Measurements from ENCODE around the gene OR2V2.
A peak's percentile ranks its signal among the peaks of the same experiment; 100 is the strongest.
"Not testable (repeated sequence)": the region's sequence is repeated elsewhere in the genome, so short reads cannot be mapped to it uniquely, and the experiment has no call there.

The OR2V2 gene

DNA sequence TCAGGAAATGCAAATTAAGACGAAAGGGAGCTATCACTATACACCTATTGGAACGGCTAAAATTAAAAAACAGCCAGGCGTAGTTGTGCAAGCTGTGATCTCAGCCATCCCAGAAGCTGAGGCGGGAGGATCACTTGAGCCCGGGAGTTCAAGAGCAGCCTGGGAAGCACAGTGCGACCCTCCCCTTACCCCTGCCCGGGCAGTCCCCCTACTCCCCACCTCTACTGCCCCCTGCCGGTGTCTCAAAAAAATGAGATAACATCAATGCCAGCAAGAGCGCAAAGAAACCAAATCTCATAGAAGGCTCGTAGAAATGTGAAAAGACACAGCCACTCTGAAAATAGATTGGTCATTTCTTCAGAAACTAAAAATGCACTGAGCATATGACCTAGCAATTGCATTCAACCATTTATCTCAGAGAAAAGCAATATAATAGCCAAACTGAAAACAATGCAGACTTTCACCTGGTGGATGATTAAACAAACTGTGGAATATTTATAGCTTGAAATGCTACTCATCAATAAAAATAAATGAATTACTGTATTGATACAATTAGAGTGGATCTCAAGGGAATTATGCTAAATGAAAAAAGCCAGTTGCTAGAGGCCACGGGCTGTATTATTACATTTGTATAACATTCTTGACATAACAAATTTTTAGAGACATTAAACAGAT lies 20.6 kb downstream of the OR2V2 start:
- no peaks in the 10 kb centered on the region for H3K27me3 ChIP-seq (ENCODE audit: insufficient read depth, low read length, poor library complexity, severe bottlenecking)
- no peaks in the 10 kb centered on the region for H3K9me2 ChIP-seq (replicated peaks; ENCODE audit: low read depth, low read length)
- peaks cover 4% of the 10 kb centered on the region for H3K4me1 ChIP-seq (ENCODE audit: insufficient read depth, low read length, poor library complexity, severe bottlenecking)
- H3F3A ChIP-seq (ENCODE audit: low read depth), result no peaks in the 10 kb centered on the region
- H4K20me1 ChIP-seq (ENCODE audit: insufficient read depth, low read length, poor library complexity, severe bottlenecking), result no peaks in the 10 kb centered on the region
- no peak overlapping the region for H3K9ac ChIP-seq (ENCODE audit: low read depth, low read length, poor library complexity, severe bottlenecking)
- no peaks in the 10 kb centered on the region for H3K36me3 ChIP-seq (ENCODE audit: insufficient read depth, low read length)
- TF ChIP-seq EZH2phosphoT487 (IDR thresholded peaks at IDR 0.05; ENCODE audit: borderline replicate concordance), result no peak
- TF ChIP-seq, protein P1, sequence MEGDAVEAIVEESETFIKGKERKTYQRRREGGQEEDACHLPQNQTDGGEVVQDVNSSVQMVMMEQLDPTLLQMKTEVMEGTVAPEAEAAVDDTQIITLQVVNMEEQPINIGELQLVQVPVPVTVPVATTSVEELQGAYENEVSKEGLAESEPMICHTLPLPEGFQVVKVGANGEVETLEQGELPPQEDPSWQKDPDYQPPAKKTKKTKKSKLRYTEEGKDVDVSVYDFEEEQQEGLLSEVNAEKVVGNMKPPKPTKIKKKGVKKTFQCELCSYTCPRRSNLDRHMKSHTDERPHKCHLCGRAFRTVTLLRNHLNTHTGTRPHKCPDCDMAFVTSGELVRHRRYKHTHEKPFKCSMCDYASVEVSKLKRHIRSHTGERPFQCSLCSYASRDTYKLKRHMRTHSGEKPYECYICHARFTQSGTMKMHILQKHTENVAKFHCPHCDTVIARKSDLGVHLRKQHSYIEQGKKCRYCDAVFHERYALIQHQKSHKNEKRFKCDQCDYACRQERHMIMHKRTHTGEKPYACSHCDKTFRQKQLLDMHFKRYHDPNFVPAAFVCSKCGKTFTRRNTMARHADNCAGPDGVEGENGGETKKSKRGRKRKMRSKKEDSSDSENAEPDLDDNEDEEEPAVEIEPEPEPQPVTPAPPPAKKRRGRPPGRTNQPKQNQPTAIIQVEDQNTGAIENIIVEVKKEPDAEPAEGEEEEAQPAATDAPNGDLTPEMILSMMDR (conservative IDR thresholded peaks at IDR 0.05; ENCODE audit: low read length), result peak; percentile 64
- H3K79me2 ChIP-seq (ENCODE audit: insufficient read depth, low read length), result no peaks in the 10 kb centered on the region
- H2AFZ ChIP-seq (ENCODE audit: low read length), result peak overlapping the region; percentile 81; the same call in 1 of the 2 replicates
- H3K4me3 ChIP-seq (ENCODE audit: low read length, poor library complexity, severe bottlenecking), result peak overlapping the region; percentile 55
- peak overlapping the region; percentile 65 for H3K4me2 ChIP-seq (ENCODE audit: low read depth, low read length, poor library complexity, severe bottlenecking)
- H3K9me3 ChIP-seq (ENCODE audit: insufficient read depth, low read depth, low read length), result no peaks in the 10 kb centered on the region

DNA sequence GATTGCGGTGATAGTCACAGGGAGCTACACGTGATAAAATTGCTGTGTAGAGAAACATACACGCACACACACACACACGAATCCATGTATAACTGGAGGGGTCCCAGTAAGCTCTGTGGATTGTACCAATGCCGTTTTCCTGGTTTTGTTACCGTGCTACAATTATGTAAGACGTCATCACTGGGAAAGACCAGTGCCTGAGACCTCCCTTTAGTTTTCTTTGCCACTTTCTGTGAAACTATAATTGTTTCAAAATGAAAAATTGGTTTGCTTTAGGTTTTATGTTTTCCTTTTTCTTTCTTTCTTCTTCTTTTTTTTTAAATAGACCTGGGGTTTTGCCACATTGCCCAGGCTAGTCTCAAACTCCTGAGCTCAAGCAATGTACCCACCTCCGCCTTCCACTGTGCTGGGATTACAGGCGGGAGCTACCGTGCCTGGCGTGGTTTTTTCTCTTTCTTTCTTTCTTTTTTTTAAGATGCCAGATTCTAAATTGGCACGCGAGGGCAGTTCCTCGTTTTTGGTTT lies 21.3 kb downstream of the OR2V2 start:
- Histone ChIP-seq H2AFZ (ENCODE audit: low read length) (no peak overlapping the region), H3K4me1 (ENCODE audit: insufficient read depth, low read length, poor library complexity, severe bottlenecking) (peaks cover 4% of the 10 kb centered on the region), H3K9ac (ENCODE audit: low read depth, low read length, poor library complexity, severe bottlenecking) (no peak overlapping the region), H3K4me3 (ENCODE audit: low read length, poor library complexity, severe bottlenecking) (no peak overlapping the region), H3K4me2 (ENCODE audit: low read depth, low read length, poor library complexity, severe bottlenecking) (peak overlapping the region; percentile 65), H3K79me2 (ENCODE audit: insufficient read depth, low read length) (no peaks in the 10 kb centered on the region), H3F3A (ENCODE audit: low read depth) (no peaks in the 10 kb centered on the region), H3K27me3 (ENCODE audit: insufficient read depth, low read length, poor library complexity, severe bottlenecking) (no peaks in the 10 kb centered on the region), H3K9me2 (replicated peaks; ENCODE audit: low read depth, low read length) (no peaks in the 10 kb centered on the region), H3K9me3 (ENCODE audit: insufficient read depth, low read depth, low read length) (no peaks in the 10 kb centered on the region), H3K36me3 (ENCODE audit: insufficient read depth, low read length) (no peaks in the 10 kb centered on the region), H4K20me1 (ENCODE audit: insufficient read depth, low read length, poor library complexity, severe bottlenecking) (no peaks in the 10 kb centered on the region)
- TF ChIP-seq, protein P1 (conservative IDR thresholded peaks at IDR 0.05; ENCODE audit: low read length), result no peak
- TF ChIP-seq EZH2phosphoT487 (IDR thresholded peaks at IDR 0.05; ENCODE audit: borderline replicate concordance), result no peak

- not testable (repeated sequence) for H4K20me1 ChIP-seq (ENCODE audit: insufficient read depth, low read length, poor library complexity, severe bottlenecking); H3K79me2 ChIP-seq (ENCODE audit: insufficient read depth, low read length); H3K36me3 ChIP-seq (ENCODE audit: insufficient read depth, low read length); H3F3A ChIP-seq (ENCODE audit: low read depth); H3K4me2 ChIP-seq (ENCODE audit: low read depth, low read length, poor library complexity, severe bottlenecking); H3K4me3 ChIP-seq (ENCODE audit: low read length, poor library complexity, severe bottlenecking); H3K4me1 ChIP-seq (ENCODE audit: insufficient read depth, low read length, poor library complexity, severe bottlenecking); H2AFZ ChIP-seq (ENCODE audit: low read length); H3K9me3 ChIP-seq (ENCODE audit: insufficient read depth, low read depth, low read length); H3K9ac ChIP-seq (ENCODE audit: low read depth, low read length, poor library complexity, severe bottlenecking); H3K27me3 ChIP-seq (ENCODE audit: insufficient read depth, low read length, poor library complexity, severe bottlenecking); H3K9me2 ChIP-seq (replicated peaks; ENCODE audit: low read depth, low read length)
Observed at GRCh38 chr5:181169459-181170236, 22.3 kb downstream of the OR2V2 start.

All from Loucy (cell line).